Cortex of kidney (tissue), 1 donor: ENCODE data around the gene UACA.

Experiments used
- DNase-seq: peaks from one replicate; lab custom pipeline; 2025; lab: John Stamatoyannopoulos, UW

Gene UACA

DNA sequence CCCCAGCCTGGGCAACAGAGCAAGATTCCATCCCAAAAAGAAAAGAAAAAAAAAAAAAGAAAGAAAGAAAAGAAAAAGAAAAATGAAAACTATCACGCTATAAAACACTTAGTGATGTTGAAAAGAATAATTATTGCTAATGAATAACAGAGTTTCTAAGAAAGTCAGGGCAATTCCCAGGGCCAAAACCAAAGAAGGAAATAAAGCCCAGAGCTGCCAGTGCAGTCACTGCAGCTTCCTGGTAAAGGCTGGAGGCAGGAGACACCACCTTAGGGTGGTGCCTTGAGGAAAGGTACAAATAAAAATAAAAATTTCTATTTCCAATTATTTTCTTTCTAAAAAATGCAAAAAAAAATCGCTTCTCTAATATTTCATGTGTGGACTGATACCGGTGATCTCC, 19.7 kb upstream of the UACA start:
- no peak for DNase-seq

DNA sequence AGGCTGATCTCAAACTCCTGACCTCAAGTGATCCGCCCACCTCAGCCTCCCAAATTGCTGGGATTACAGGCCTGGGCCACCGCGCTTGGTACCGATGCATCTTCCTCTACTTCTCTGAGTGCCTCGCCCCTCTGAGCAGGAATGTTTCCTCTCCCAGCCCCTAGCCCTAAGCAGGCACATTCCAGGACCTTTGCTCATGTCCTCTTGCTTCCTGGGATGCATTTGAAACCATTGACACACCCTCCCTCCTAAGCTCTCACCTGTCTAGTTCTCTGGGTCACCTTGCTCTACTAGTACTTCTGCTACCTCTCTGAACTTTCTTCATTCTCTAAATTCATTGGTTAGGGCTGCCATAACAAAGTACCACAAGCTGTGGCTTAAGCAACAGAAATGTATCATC, 17.9 kb upstream of the UACA start:
- DNase-seq: no peak

DNA sequence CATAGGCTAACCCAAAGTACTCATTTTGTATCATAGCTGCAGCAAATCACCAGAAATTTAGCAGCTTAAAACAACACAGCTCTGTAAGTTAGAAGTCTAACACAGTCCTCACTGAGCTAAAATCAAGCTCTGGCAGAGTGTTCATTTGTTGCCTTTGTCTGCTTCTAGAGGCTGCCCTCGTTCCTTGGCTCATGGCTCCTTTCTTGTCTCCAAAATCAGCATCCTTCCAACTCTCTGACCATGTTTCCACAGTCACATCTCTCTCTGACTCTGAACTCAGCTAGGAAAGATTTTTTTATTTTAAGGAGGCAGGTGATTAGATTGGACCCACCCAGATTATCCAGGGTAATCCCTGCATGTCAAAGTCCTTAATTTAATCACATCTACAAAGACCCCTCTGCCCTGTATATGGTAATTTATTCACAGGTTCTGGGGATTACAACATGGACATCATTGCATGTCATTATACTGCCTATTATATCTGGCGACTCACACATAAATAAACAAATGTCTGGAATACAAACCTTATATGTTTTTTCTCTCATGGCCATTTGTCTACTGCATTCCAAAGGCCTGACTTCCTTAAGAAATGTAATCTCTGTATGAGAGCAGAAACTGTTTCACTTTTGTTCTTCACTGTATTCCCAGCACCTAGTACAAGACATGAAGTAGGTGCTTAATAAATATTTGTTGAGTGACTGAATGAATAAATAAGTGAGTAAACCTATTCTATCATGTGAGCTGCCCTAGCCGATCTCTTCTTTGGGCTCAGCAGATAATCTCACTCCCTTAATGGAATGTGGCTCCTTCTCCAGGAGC, 15.1 kb upstream of the UACA start:
- no peak for DNase-seq

DNA sequence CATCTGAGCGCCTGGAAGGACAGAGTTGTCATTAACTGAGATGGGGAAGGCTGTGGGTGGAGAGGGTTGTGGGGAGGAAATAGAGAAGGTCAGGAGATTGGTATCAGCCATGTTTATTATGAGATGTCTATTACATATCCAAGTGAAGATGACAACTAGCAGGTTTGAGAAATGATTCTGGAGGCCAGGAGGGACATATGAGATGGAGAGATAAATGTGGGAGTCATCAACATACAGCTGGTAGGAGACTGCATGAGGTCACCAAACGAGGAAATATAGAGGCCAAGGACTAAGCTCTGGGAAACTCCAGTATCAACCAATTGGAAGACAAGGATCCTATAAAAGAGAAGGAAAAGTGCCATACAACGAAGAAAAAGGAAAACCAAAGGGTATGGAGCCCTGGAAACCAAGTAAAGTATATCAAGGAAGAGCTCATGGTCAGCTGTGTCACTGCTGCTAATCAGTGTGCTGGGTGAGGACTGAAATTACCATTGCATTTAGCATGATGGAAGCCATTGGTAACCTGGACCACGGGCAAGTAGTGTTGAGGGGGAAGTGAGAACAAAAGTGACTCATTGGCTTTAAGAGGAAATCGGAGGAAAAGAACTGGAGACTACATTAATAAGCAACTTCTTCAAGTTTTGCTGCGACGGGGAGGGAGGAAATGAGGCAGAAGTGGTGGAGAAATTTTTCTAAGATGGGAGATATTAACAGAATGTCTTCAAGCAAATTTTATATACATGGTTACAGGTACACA, 14.0 kb upstream of the UACA start:
- no peak for DNase-seq

DNA sequence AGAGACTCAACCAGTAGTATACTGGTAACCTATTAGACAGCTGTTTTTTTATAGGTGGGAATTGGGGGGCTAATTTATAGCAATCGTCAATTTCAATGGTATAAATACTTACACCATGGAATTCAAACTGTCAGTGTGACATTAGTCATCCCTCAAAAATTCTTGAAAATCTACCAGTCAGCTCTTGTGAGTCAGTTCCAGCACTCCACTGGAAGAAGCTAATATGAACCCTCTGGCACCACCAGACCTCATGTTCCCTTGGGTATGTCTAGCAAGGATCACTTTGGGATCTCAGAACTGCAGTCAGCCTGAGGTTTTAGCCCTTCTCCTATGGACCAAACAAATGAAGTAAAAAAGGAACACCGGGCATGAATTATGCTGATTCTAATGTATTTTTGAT, 11.8 kb upstream of the UACA start:
- DNase-seq: no peak

DNA sequence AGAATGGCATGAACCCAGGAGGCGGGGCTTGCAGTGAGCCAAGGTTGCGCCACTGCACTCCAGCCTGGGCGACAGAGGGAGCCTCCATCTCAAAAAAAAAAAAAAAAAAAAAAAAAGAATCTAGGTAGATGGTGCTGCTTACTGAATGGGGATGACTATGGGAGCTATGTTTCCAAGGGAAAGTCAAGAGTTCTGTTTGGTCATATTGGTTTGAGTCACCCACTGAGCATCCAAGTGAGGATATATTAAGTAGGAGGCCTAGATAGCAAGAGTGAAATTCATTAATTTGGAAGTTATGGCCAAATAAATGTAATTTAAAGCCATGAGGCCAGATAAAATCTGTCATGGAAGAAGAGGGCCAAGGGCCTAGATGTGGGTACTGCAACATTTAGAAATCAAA, 9.0 kb upstream of the UACA start:
- DNase-seq: no peak

DNA sequence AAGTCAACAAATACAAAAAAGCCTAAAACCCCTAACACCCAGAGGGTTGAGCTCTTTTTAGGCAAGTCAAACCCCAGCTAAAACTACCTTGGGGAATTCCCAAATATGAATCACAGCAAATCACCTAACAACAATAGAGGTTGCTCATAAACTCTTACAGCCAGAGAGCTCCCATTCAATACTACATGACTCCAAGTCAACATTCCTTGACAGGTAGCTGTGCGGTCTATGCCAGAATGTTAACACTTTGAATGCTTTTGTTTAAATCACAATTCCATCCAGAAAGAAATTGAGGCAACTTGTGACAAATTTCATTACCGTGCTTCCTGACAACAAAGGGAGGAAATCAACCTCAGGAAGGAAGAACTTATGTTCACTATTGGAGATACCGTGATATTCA, 7.5 kb upstream of the UACA start:
- no peak for DNase-seq

DNA sequence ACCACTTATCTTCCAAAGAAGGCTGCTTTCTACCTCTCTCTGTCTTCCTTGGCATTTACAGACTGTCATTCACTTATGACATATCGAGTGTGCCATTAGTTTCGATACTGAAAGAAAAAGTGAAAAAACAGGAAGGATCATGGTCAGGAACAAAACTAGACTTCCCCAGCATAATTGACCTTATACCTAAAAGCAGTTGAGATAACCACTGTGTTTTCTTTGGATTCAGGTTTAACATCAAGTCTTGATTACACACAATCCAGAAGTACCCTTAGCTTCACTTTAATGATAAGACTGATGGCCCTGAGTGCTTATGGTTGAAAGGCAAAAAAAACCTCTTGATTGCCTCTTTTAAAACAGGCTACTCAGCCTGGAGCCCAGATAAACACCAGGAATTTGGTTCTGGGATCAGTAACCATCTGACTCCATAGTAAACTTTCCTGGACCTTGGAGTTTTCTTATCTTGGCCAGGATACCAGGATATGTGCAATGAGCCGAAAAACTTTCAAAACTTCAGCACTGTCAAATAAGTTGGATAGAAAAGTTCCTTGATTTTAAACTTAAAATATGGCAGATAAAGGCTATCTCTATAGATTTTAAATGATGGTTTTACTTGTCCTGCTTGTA, 5.0 kb upstream of the UACA start:
- DNase-seq: no peak

DNA sequence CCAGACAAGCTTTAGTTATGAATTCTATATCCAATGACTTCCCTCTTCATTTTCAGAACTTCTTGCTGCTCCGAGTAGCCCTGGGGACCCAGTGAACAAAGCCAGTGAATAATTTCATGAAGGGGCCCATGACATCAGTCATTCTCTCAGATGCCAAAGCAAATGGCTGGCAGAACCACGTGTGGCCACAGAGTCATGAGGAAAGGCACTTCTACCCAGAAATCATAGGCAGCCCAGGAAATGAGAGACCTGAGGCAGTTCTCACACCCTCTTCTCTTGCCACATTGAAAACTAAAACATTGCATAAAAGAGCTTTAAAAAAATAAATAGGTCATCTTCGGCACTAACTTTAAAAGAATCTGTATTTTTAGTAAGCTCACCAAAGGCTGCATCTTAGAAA, 4.3 kb upstream of the UACA start:
- DNase-seq: no peak

DNA sequence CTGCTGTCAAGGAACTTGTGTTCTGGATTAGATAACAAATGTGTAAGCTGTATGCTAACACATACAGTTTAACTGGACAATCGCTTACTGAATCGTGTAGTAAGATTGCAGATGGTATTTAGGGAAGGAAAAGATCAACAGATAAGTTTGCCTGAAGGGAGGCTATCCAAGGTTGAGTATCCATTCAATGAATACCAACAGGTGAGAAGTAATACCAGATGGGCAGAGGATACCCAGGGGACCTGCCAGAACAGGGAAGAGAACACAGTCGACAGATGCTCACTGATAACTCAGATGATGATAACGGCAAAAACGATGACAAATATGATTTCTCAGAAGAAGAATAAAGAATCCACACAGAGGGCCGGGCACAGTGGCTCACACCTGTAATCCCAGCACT, 3.2 kb upstream of the UACA start:
- no peak for DNase-seq

DNA sequence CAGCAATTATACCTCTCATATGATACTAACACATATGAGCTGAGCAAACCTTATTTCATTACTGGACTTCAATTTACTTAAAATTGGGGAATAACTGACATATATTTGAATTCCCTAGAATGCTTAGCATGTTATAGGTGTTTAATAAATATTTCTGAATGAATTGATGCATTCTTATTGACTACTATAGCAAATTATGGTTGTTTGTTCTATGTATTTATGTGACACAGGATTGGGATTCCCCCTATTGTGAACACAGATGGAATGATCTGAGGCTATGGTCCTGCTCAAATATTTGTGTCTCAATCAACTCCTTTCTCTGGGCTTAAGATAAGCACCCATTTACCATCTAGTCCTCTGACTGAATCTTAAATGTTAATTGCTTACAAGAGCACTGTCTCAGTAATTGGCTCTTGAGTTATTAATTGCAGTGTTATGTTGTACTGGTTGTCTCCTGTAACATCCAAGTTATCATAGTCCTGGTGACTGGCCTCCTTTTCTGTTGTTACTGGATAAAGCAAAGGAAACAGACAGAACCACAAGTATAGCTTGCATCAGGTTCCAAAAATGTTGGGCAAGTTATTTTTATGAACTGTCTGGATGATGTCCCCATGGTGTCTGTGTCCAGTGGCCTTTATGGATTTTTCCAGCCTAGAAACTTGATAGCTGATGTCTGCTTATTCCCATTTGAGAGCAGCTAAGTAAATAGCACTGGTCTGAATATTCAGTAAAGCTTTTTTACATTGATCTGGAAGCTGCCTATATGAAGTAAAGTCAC, 2.3 kb upstream of the UACA start:
- DNase-seq: no peak

DNA sequence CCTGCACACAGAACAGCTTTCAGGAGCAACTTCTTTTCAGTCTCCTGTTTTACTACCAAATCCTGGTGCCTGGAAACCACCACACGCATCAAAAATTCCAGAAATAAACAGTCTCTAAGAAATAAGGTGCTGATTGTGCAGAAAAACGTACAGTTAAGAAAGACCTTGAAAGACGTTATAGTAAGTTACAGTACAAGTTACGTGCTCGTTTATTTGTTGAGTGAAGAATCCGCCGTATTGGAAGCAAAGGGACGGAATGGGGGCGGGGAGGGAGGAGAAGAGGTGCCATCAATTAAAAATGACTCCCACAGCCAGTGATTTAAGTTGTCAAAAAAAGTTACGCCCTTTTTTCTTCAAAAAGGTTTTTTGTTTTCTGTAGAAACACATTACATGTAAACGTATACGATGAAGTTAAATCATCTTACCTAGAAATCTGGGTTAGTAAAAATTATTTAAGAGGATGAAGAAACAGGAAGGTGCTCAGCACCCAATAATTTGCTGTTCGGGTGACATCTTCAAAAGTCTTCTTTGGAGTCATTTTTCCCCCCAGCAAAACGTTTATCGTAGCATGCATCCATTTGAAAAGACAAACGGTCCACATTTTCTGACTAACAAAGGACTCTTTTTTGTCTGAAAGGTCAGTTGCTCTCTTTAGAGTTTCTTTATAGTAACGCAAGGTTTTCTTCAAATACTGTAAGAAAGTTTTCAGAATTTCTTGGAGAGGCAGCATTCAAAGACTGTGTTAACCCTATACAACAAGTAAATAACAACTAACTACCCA, 782 bp upstream of the UACA start:
- DNase-seq: no peak

DNA sequence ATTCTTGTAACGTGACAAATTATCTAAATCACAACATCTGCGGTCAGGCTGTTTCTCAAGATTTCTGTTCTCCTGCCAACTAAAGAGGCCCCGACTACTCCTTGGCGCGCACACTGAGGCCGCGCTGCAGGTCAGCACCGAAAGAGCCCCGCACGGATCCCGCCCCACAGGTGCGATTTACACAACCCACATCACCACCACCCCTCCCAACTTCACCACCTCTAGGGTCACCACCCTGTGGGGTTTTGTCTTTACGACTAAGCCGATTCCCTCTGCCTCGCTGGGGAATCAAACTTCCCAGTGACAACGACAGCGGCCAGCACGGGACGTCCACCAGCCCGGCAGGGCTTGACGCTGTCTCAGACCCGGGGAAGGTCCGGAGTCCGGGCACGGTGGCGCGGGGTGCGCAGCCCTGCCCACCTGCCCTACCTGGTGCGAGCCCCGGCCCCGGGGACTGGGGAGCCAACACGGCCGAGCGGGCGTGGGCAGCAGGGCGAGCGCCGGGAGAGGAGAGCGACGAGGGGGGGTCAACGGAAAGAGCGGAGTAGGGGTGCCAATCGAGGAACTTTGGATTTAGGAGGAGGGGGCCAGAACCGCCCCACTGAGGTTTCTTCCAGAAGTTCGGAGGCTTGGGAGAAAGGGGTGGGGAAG, 764 bp downstream of the UACA start:
- DNase-seq: no peak

DNA sequence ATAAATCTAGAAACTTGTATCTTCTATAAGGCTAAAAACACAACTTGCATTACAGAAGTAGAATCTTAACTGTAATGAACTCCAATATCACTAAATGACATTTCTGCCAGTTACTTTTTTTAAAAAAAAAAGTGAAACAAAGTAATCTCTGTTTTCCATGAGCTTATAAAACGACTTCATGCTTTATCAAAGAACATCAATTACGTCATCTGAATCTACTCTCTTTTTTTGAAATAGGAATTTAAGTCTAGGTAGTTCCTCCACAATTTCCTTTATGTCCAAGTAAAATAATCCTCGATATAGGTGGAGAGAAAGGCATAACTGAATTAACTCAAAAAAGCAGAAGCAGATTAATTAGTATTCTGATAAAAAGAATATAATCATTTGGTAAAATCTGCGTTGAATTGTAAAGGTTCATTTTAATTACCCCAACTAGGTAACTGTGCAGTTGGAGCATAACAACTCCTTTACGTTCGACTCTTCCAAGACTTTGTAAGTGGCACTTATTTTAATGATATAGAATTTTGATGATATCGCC, 1.4 kb downstream of the UACA start:
- no peak for DNase-seq

DNA sequence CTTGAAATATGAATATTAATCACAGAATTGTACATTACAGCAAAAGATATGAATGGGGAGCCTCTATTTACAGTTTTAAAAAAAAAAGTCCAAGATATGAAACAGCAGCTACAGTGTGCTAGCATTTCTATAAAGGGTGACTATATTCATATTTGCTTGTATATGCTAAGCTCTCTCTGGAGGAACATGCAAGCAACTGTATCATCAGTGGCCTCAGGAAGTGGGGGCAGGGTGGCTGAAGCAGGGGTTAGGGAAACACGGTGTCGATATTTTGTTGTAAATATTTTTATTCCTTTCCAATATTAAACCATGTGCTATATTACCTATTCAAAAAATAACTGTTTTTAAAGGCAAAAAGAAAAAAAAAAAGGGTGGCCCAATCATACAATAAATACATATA, 2.3 kb downstream of the UACA start:
- DNase-seq: no peak

DNA sequence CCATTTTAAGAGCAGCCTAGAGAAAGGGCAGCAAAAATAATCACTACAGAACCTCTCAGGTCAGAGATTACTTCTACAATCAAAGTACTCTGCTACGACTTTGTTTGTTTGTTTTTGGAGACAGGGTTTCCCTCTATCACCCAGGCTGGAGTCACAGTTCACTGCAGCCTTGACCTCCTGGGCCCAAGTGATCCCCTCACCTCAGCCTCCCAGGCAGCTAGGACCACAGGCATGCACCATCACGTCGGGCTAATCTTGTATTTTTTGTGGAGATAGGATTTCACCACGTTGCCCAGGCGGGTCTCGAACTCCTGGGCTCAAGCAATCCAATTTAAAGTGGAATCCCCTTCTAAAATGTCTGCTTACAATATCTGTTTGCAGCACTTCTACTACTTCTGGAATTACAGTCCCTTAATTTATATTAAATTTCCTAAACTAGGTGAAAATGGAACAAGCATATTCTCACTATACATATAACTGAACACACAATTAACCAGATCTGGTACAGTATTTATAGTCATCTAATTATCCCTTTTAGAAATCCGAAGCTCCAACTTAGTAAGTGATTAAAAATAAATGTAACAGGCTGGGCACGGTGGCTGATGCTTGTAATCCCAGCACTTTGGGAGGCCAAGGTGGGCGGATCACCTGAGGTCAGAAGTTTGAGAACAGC, 4.4 kb downstream of the UACA start:
- no peak for DNase-seq

DNA sequence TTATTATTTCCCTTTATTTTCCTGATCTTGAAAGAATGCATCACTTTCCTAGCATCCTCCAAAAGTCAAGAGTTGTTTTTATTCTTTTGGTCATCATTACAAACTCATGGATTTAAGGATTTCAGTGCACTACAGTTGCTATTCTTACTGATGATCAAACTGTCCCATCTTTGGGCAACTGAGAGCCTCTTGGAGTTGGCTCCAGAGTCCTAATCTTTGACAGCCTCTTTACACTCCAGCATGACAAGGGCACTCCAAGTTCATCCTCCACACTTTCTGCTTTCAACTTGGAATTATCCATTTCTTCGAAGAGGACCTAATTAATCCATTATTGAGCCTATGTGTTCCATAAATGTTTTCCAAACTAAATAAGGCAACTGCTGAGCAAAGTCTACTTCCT, 5.7 kb downstream of the UACA start:
- no peak for DNase-seq

DNA sequence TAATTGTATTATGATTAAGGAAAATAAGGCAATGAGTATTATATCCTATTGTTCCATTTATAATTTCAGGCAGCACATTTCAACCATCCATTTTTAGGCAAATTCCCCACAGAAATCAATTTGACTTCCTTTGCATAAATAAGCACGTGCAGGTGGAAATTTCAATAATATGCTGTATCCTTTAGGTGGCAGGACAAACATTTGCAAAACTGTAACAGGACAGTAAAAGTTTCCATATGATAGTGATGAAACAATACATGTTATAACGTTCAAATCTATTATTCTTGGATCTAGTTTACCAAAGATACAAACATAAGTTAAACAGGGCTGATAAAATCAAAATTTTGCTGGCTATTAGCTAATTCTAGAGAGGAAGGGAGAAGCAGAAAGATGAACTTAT, 8.5 kb downstream of the UACA start:
- DNase-seq: no peak

DNA sequence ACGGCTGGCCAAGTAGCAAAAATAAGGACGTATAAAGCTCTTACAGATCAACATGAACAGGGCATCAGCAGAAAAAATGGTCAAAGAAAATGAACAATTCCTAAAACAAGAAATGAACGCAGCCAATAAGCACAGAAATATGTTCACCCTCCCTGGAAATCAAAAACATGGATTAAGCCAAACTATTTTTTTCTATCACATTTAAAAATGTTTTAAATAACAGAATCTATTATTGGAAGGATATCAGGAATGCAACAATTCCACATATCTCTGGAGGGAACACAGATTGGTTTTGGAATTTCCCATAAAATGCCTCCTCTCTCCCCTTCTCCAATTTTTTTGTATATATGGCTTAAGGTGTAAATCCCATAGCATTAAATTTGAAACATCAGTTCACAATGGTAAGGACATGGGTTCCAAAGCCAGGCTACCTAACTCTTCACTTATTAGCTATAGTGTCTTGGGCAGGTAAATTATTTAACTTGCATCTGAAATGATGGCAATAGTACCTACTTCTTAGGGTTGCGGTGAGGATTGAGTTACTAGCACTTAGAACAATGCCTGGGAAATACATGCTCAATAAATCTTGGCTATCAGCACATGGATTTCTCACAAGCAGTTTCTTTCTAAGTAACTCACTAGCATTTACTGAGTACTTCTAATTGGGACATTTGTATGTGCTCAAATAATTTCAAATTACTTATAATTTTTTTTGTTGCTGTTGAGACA, 10.1 kb downstream of the UACA start:
- no peak for DNase-seq
